DOHH2 (cell line): ENCODE data around the gene POGLUT3.

ENCODE experiments used
- H3F3A ChIP-seq: fragments of 200-600 bp; sonication (generic), shearing (Covaris generic); 2 replicates; pipeline ENCODE4 v1.6.0; 2016; ENCODE audit warnings: antibody characterized with exemption, mild to moderate bottlenecking; ENCODE audit not compliant: control insufficient read depth, insufficient read depth
- H3K27ac ChIP-seq: fragments of 200-600 bp; sonication (generic); 2 replicates; pipeline ENCODE4 v1.5.1; 2014; ENCODE audit warnings: low read depth, mild to moderate bottlenecking, low read length, moderate library complexity
- H3K27me3 ChIP-seq: fragments of 200-600 bp; sonication (generic); 2 replicates; pipeline ENCODE4 v1.6.1; 2014; ENCODE audit warnings: mild to moderate bottlenecking, low read length, mixed read lengths; ENCODE audit not compliant: control insufficient read depth
- H3K36me3 ChIP-seq: fragments of 200-600 bp; sonication (generic); 2 replicates; pipeline ENCODE4 v1.6.1; 2014; ENCODE audit warnings: mild to moderate bottlenecking, low read length, moderate library complexity, mixed read lengths; ENCODE audit not compliant: control insufficient read depth
- H3K4me1 ChIP-seq: fragments of 200-600 bp; sonication (generic); 2 replicates; pipeline ENCODE4 v1.6.1; 2014; ENCODE audit warnings: mild to moderate bottlenecking, low read length, mixed read lengths; ENCODE audit not compliant: control insufficient read depth
- H3K4me2 ChIP-seq: fragments of 200-600 bp; sonication (generic); 2 replicates; pipeline ENCODE4 v1.6.0; 2014; ENCODE audit warnings: mild to moderate bottlenecking, low read length, moderate library complexity
- H3K4me3 ChIP-seq: fragments of 200-600 bp; sonication (generic); 2 replicates; pipeline ENCODE4 v1.5.1; 2014; ENCODE audit warnings: mild to moderate bottlenecking, low read length, mixed read lengths
- H3K79me2 ChIP-seq: fragments of 200-600 bp; sonication (generic); 2 replicates; pipeline ENCODE4 v1.6.1; 2014; ENCODE audit warnings: mild to moderate bottlenecking, low read length, mixed read lengths; ENCODE audit not compliant: control insufficient read depth
- H3K9me2 ChIP-seq: fragments of 200-600 bp; sonication (generic); replicated peaks from 2 replicates; pipeline ENCODE4 v1.6.1; 2014; ENCODE audit warnings: mild to moderate bottlenecking, low read length, mixed read lengths; ENCODE audit not compliant: control insufficient read depth
- H3K9me3 ChIP-seq: fragments of 200-600 bp; sonication (generic); 2 replicates; pipeline ENCODE4 v1.6.1; 2014; ENCODE audit warnings: antibody characterized with exemption, low read length, mixed read lengths; ENCODE audit not compliant: control insufficient read depth, insufficient read depth
- H4K20me1 ChIP-seq: fragments of 200-600 bp; sonication (generic); 2 replicates; pipeline ENCODE4 v1.6.0; 2014; ENCODE audit warnings: low read depth, mild to moderate bottlenecking, antibody characterized with exemption, low read length, moderate library complexity; ENCODE audit not compliant: control insufficient read depth, insufficient read depth
- EZH2phosphoT487 ChIP-seq: fragments of 200-600 bp; sonication (generic); IDR thresholded peaks from 2 replicates; pipeline ENCODE4 v1.6.1; 2017; ENCODE audit warnings: borderline replicate concordance, mild to moderate bottlenecking, antibody characterized with exemption, low read length, moderate library complexity, mixed read lengths
- TF ChIP-seq, protein P1 (sequence below): fragments of 200-600 bp; sonication (generic); IDR thresholded peaks from one replicate; pipeline ENCODE4 v1.5.1; 2014; ENCODE audit warnings: antibody characterized with exemption, mild to moderate bottlenecking, low read depth, low read length; ENCODE audit not compliant: poor library complexity, severe bottlenecking

POGLUT3 gene

DNA sequence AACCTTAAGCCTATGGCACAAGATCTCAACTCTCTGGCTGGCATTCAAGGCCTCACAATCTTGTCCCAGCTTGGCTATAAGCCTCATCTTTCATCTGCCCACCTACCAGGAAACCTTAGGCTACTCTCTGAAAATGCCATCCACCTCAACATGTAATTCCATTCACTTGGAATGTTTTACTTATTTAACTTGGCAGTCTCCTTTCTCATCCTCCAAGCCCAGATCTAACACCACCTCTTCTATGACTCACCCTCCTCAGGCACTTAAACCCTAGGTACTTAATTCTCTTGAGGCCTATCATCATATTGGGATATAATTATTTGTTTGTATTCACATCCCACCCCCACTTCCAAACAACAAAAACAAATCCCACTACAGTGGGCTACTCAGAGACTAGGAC is 15.0 kb downstream of the POGLUT3 start:
- Histone ChIP-seq H3K79me2 (no peaks in the 10 kb centered on the region), H3F3A (no peaks in the 10 kb centered on the region), H3K4me2 (no peak overlapping the region), H3K9me2 (no peaks in the 10 kb centered on the region), H4K20me1 (no peaks in the 10 kb centered on the region), H3K36me3 (no peaks in the 10 kb centered on the region), H3K4me1 (no peaks in the 10 kb centered on the region), H3K9me3 (no peaks in the 10 kb centered on the region), H3K4me3 (no peak overlapping the region), H3K27me3 (no peaks in the 10 kb centered on the region), H3K27ac (no peak overlapping the region)
- TF ChIP-seq EZH2phosphoT487: no peak
- TF ChIP-seq, protein P1, sequence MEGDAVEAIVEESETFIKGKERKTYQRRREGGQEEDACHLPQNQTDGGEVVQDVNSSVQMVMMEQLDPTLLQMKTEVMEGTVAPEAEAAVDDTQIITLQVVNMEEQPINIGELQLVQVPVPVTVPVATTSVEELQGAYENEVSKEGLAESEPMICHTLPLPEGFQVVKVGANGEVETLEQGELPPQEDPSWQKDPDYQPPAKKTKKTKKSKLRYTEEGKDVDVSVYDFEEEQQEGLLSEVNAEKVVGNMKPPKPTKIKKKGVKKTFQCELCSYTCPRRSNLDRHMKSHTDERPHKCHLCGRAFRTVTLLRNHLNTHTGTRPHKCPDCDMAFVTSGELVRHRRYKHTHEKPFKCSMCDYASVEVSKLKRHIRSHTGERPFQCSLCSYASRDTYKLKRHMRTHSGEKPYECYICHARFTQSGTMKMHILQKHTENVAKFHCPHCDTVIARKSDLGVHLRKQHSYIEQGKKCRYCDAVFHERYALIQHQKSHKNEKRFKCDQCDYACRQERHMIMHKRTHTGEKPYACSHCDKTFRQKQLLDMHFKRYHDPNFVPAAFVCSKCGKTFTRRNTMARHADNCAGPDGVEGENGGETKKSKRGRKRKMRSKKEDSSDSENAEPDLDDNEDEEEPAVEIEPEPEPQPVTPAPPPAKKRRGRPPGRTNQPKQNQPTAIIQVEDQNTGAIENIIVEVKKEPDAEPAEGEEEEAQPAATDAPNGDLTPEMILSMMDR: no peak

- H3K4me1 ChIP-seq: no peaks in the 10 kb centered on the region
- no peaks in the 10 kb centered on the region for H3K9me3 ChIP-seq
- no peaks in the 10 kb centered on the region for H3K36me3 ChIP-seq
- H3K4me3 ChIP-seq: no peak overlapping the region
- H3F3A ChIP-seq: no peaks in the 10 kb centered on the region
- no peaks in the 10 kb centered on the region for H3K79me2 ChIP-seq
- no peak overlapping the region for H3K4me2 ChIP-seq
- H3K27me3 ChIP-seq: no peaks in the 10 kb centered on the region
- TF ChIP-seq, protein P1: no peak
- TF ChIP-seq EZH2phosphoT487: no peak
- no peaks in the 10 kb centered on the region for H4K20me1 ChIP-seq
- no peaks in the 10 kb centered on the region for H3K9me2 ChIP-seq
- H3K27ac ChIP-seq: no peak overlapping the region
Observed at GRCh38 chr11:108474664-108475463, 23.3 kb downstream of the POGLUT3 start.

GRCh38 chr11:108472681-108473080 is 25.5 kb downstream of the POGLUT3 start:
- no peak overlapping the region for H3K27ac ChIP-seq

More at GRCh38 chr11:108472681-108473080, 25.5 kb downstream of the POGLUT3 start:
- no peaks in the 10 kb centered on the region for H3F3A ChIP-seq
- H3K4me3 ChIP-seq: no peak overlapping the region
- no peaks in the 10 kb centered on the region for H3K9me3 ChIP-seq
- no peak overlapping the region for H3K4me2 ChIP-seq
- peaks cover 7% of the 10 kb centered on the region for H3K4me1 ChIP-seq
- H3K36me3 ChIP-seq: no peaks in the 10 kb centered on the region
- H4K20me1 ChIP-seq: no peaks in the 10 kb centered on the region
- no peaks in the 10 kb centered on the region for H3K79me2 ChIP-seq
- no peak for TF ChIP-seq EZH2phosphoT487
- TF ChIP-seq, protein P1: no peak
- no peaks in the 10 kb centered on the region for H3K27me3 ChIP-seq
- no peaks in the 10 kb centered on the region for H3K9me2 ChIP-seq
